ENCODE results near the gene UGT2B10.

The UGT2B10 gene

GRCh38 chr4:68865760-68866159 is 50.0 kb downstream of the UGT2B10 start:
- no peak for TF ChIP-seq CTCF (IDR thresholded peaks at IDR 0.05; ENCODE audit: extremely low read depth, insufficient read depth, missing control alignments)
- DNase-seq (ENCODE audit: low spot score) = no peak
- in situ Hi-C loops (cut with MboI; ENCODE audit: low pct_unique_long_range_greater_than_20kb, low sequenced_read_pairs, unreplicated experiment) = no loop called here

GRCh38 chr4:68869274-68869773 is 53.5 kb downstream of the UGT2B10 start:
- in situ Hi-C loops (cut with MboI; ENCODE audit: low pct_unique_long_range_greater_than_20kb, low sequenced_read_pairs, unreplicated experiment) = no loop called here
- DNase-seq (ENCODE audit: low spot score) = no peak
- TF ChIP-seq CTCF (IDR thresholded peaks at IDR 0.05; ENCODE audit: extremely low read depth, insufficient read depth, missing control alignments) = no peak

GRCh38 chr4:68871809-68872642 is 56.2 kb downstream of the UGT2B10 start:
- TF ChIP-seq CTCF (IDR thresholded peaks at IDR 0.05; ENCODE audit: extremely low read depth, insufficient read depth, missing control alignments) = no peak
- in situ Hi-C loops (cut with MboI; ENCODE audit: low pct_unique_long_range_greater_than_20kb, low sequenced_read_pairs, unreplicated experiment) = no loop called here
- no peak for DNase-seq (ENCODE audit: low spot score)

- TF ChIP-seq CTCF (IDR thresholded peaks at IDR 0.05; ENCODE audit: extremely low read depth, insufficient read depth, missing control alignments) = no peak
- in situ Hi-C loops (cut with MboI; ENCODE audit: low pct_unique_long_range_greater_than_20kb, low sequenced_read_pairs, unreplicated experiment) = no loop called here
- DNase-seq (ENCODE audit: low spot score) = no peak
Observed at GRCh38 chr4:68872643-68873502, 57.1 kb downstream of the UGT2B10 start.

- TF ChIP-seq CTCF (IDR thresholded peaks at IDR 0.05; ENCODE audit: extremely low read depth, insufficient read depth, missing control alignments) = no peak
- in situ Hi-C loops (cut with MboI; ENCODE audit: low pct_unique_long_range_greater_than_20kb, low sequenced_read_pairs, unreplicated experiment) = no loop called here
- DNase-seq (ENCODE audit: low spot score) = no peak
Observed at GRCh38 chr4:68874507-68874906, 58.7 kb downstream of the UGT2B10 start.

- in situ Hi-C loops (cut with MboI; ENCODE audit: low pct_unique_long_range_greater_than_20kb, low sequenced_read_pairs, unreplicated experiment) = no loop called here
- no peak for DNase-seq (ENCODE audit: low spot score)
Observed at GRCh38 chr4:68877555-68877954, 61.8 kb downstream of the UGT2B10 start.

More at GRCh38 chr4:68877555-68877954, 61.8 kb downstream of the UGT2B10 start:
- no peak for TF ChIP-seq CTCF (IDR thresholded peaks at IDR 0.05; ENCODE audit: extremely low read depth, insufficient read depth, missing control alignments)

Measured in GM13977 (cell line).